Neural progenitor cell (in vitro differentiated cells): Measurements from ENCODE around the gene FAU. TPM values are rescaled to one million over a fixed set of nuclear protein-coding genes. Genes with fewer than 3 reads are reported as not detected.
A peak's percentile ranks its signal among the peaks of the same experiment; 100 is the strongest.

ENCODE experiments used
- DNase-seq: peaks from one replicate; pipeline ENCODE4 v3.0.0-alpha.2; 2016; ENCODE audit warnings: low spot score
- H2AFZ ChIP-seq: fragments of 200-600 bp; sonication (generic); replicated peaks from 2 replicates; pipeline ENCODE4 v1.6.1; 2016; ENCODE audit warnings: antibody characterized with exemption
- H3F3A ChIP-seq: fragments of 200-600 bp; sonication (generic); 2 replicates; pipeline ENCODE4 v1.6.1; 2016; ENCODE audit warnings: antibody characterized with exemption, low read depth
- H3K27ac ChIP-seq: fragments of 200-600 bp; sonication (generic); 2 replicates; pipeline ENCODE4 v1.5.1; 2016; ENCODE audit warnings: mild to moderate bottlenecking
- H3K27me3 ChIP-seq: fragments of 200-600 bp; sonication (generic); 2 replicates; pipeline ENCODE4 v1.6.1; 2016; ENCODE audit warnings: mild to moderate bottlenecking, moderate library complexity
- H3K36me3 ChIP-seq: fragments of 200-600 bp; sonication (generic); 2 replicates; pipeline ENCODE4 v1.5.1; 2016
- H3K4me1 ChIP-seq: fragments of 200-600 bp; sonication (generic); 2 replicates; pipeline ENCODE4 v1.6.1; 2016; ENCODE audit warnings: mixed run types
- H3K4me2 ChIP-seq: fragments of 200-600 bp; sonication (generic); 2 replicates; pipeline ENCODE4 v1.6.1; 2016
- H3K4me3 ChIP-seq: fragments of 200-600 bp; sonication (generic); 2 replicates; pipeline ENCODE4 v1.5.1; 2016
- H3K79me2 ChIP-seq: fragments of 200-600 bp; sonication (generic); 2 replicates; pipeline ENCODE4 v1.6.1; 2016; ENCODE audit warnings: low read depth
- H3K9ac ChIP-seq: fragments of 200-600 bp; sonication (generic); 2 replicates; pipeline ENCODE4 v1.6.1; 2016
- H3K9me3 ChIP-seq: fragments of 200-600 bp; sonication (generic); 2 replicates; pipeline ENCODE4 v1.5.1; 2016; ENCODE audit warnings: low read depth
- H4K20me1 ChIP-seq: fragments of 200-600 bp; sonication (generic); 2 replicates; pipeline ENCODE4 v1.6.1; 2016; ENCODE audit warnings: low read depth
- H3K27ac Mint-ChIP-seq: 3 replicates; pipeline ENCODE4 v1.8.0; 2021; ENCODE audit warnings: mixed read lengths
- H3K27me3 Mint-ChIP-seq: 2 replicates; pipeline ENCODE4 v1.8.0; 2022; ENCODE audit warnings: low read depth, mild to moderate bottlenecking, inconsistent platforms, moderate library complexity, mixed read lengths; ENCODE audit not compliant: insufficient read depth
- H3K36me3 Mint-ChIP-seq: 3 replicates; pipeline ENCODE4 v1.8.0; 2021; ENCODE audit warnings: mixed read lengths
- H3K4me1 Mint-ChIP-seq: 3 replicates; pipeline ENCODE4 v1.8.0; 2021; ENCODE audit warnings: mixed read lengths
- H3K4me3 Mint-ChIP-seq: 3 replicates; pipeline ENCODE4 v1.8.0; 2021; ENCODE audit warnings: mild to moderate bottlenecking, moderate library complexity, mixed read lengths
- H3K9me3 Mint-ChIP-seq: 3 replicates; pipeline ENCODE4 v1.8.0; 2020; ENCODE audit warnings: mixed read lengths
- EZH2 ChIP-seq: fragments of 200-600 bp; sonication (generic); IDR thresholded peaks from 2 replicates; pipeline ENCODE4 v1.6.1; 2017; ENCODE audit warnings: antibody characterized with exemption, mild to moderate bottlenecking, moderate library complexity
- EZH2phosphoT487 ChIP-seq: fragments of 200-600 bp; sonication (generic); IDR thresholded peaks from 2 replicates; pipeline ENCODE4 v1.6.1; 2017; ENCODE audit warnings: antibody characterized with exemption
- total RNA-seq: library from RNA; depleted of rRNA; stranded (reverse); fragments of >200 nt; gene quantifications from 2 replicates; pipeline ENCODE4 v1.2.3, GENCODE V29; 2015; ENCODE audit warnings: low replicate concordance
- TF ChIP-seq, protein P1 (sequence below): fragments of 200-600 bp; sonication (generic); IDR thresholded peaks from 2 replicates; pipeline ENCODE4 v1.5.1; 2017; ENCODE audit warnings: antibody characterized with exemption, mild to moderate bottlenecking

FAU gene
- total RNA-seq, 1 donor from 2014 or later = 288 TPM

DNA sequence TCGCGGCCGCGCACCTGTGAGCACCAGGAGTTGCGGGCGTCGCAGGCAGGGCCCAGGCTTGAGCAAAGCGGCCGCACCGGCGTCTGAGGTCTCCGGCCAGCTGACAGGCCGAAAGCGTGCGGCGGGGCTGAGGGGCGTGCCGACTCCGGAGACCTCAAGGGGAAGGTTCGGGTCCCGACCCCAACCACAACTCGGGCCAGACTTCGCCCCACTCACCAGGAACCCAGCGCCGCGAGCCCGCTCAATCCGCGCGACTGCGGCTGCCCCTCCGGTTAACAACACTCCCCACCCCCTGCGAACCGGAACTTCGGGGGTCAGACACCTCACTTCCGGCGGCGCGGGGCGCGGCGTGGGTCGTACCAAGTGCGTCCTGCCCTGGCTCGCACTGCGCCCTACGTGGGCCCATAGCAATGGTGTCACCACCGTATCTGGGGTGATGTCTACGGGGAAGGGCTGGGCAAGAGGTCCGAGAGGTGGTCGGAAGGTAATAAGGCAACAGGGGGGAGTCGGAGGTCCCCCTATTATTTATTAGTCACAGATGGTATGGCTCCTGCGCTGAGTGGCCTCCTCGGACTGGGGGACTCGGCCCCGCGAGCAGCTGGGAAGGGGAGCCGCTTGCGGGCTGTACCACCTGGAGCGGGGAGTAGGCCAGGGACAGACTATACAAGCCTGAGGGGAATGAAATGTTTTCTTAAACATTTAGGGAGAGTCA is 12.5 kb upstream of the FAU start, which contains the start of gene SYVN1:
TSS of gene SYVN1 (minus strand) at position 280 of the 712 bp plus-strand sequence. CDS start 918 bp downstream, outside the sequence.
- Histone ChIP-seq H3F3A (peaks cover 11% of the 10 kb centered on the region), H3K27me3 (no peaks in the 10 kb centered on the region), H3K27ac (peak within 1 kb of the TSS; percentile 99), H3K9ac (peak within 1 kb of the TSS; percentile 98), H2AFZ (peak within 1 kb of the TSS; percentile 98), H3K4me1 (peaks cover 8% of the 10 kb centered on the region), H4K20me1 (peaks cover 11% of the 10 kb centered on the region), H3K9me3 (no peaks in the 10 kb centered on the region), H3K36me3 (no peaks in the 10 kb centered on the region), H3K79me2 (peaks cover 21% of the 10 kb centered on the region), H3K4me3 (peak within 1 kb of the TSS; percentile 93), H3K4me2 (peak within 1 kb of the TSS; percentile 99)
- Mint-ChIP-seq H3K4me1 (peaks cover 21% of the 10 kb centered on the region), H3K36me3 (no peaks in the 10 kb centered on the region), H3K27ac (peak within 1 kb of the TSS; percentile 100), H3K9me3 (no peaks in the 10 kb centered on the region), H3K4me3 (peak within 1 kb of the TSS; percentile 98), H3K27me3 (peaks cover 4% of the 10 kb centered on the region)
- DNase-seq = peak; percentile 93
- TF ChIP-seq EZH2 (no peak), EZH2phosphoT487 (no peak)
- TF ChIP-seq, protein P1, sequence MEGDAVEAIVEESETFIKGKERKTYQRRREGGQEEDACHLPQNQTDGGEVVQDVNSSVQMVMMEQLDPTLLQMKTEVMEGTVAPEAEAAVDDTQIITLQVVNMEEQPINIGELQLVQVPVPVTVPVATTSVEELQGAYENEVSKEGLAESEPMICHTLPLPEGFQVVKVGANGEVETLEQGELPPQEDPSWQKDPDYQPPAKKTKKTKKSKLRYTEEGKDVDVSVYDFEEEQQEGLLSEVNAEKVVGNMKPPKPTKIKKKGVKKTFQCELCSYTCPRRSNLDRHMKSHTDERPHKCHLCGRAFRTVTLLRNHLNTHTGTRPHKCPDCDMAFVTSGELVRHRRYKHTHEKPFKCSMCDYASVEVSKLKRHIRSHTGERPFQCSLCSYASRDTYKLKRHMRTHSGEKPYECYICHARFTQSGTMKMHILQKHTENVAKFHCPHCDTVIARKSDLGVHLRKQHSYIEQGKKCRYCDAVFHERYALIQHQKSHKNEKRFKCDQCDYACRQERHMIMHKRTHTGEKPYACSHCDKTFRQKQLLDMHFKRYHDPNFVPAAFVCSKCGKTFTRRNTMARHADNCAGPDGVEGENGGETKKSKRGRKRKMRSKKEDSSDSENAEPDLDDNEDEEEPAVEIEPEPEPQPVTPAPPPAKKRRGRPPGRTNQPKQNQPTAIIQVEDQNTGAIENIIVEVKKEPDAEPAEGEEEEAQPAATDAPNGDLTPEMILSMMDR = no peak

DNA sequence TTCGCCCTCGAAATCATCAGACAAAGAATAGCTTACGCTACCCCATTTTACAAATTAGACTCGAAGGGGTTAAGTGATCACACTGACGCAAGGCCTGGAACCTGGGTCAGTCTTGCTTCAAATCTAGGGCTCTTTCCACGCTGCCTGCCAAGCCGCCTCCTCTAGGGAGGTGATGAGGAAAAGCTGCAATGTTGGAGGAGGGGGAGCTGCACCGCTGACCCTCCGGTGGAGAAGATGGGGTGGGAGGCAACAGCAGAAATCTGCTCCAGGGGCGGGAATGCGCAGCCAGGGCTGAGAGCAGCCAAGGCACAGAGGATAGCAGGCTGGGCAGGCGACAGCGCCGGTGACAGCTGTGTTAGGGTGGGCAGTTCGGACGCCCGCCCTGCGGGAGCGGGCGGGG is 11.8 kb upstream of the FAU start:
- no peaks in the 10 kb centered on the region for H3K36me3 Mint-ChIP-seq
- no peak overlapping the region for H3K27ac ChIP-seq

DNA sequence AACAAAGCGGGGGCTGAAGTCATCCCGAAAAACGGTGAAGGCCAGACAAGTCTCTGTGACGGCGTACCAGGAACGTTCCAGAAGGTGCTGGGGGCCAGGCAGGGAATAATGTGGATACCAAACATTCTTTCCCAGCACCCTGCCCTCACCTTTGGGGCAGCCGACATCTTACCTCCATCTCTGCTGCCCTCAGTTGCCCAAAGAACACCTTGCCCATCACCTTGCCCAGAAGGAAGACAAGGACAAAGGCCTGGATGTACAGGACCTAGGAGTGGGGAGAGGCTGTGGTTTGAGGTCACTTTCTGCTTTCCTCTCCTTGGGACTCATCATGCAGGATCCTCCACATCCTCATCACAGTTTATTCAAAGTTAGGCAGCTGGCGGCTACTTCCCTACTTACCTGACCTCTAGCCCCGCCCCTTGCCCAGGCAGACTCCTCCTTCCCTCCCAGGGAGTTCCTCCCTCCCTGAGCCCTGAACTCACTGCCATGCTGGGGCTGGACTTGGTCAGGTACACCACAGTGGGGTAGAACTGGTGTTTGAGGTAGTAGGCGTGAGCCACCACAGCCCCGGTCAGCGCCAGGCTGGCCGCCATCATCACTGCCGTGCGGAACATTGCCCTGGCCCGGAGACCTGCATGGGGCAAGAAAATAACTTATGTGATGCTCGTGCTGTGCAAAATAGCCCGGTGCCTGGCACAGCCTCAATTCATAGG is 11.2 kb upstream of the FAU start:
- Mint-ChIP-seq H3K4me3 (peak overlapping the region; percentile 98), H3K36me3 (no peaks in the 10 kb centered on the region), H3K4me1 (peaks cover 21% of the 10 kb centered on the region), H3K27ac (peak overlapping the region; percentile 66), H3K9me3 (no peaks in the 10 kb centered on the region), H3K27me3 (peaks cover 6% of the 10 kb centered on the region)
- Histone ChIP-seq H3K27ac (no peak overlapping the region), H3K4me3 (peak overlapping the region; percentile 93), H4K20me1 (peaks cover 11% of the 10 kb centered on the region), H3K9me3 (no peaks in the 10 kb centered on the region), H3F3A (peaks cover 11% of the 10 kb centered on the region), H3K36me3 (no peaks in the 10 kb centered on the region), H3K79me2 (peaks cover 21% of the 10 kb centered on the region), H3K27me3 (no peaks in the 10 kb centered on the region), H3K9ac (no peak overlapping the region), H3K4me1 (peaks cover 8% of the 10 kb centered on the region), H3K4me2 (peak overlapping the region; percentile 99), H2AFZ (no peak overlapping the region)
- DNase-seq = peak; percentile 54
- TF ChIP-seq, protein P1 = no peak
- TF ChIP-seq EZH2phosphoT487 (no peak), EZH2 (no peak)

More for the DNA sequence above, 11.8 kb upstream of the FAU start:
- Mint-ChIP-seq H3K9me3 (no peaks in the 10 kb centered on the region), H3K4me3 (peak overlapping the region; percentile 98), H3K27ac (peak overlapping the region; percentile 66), H3K4me1 (peaks cover 21% of the 10 kb centered on the region), H3K27me3 (peaks cover 4% of the 10 kb centered on the region)
- peak overlapping the region; percentile 93 for H3K4me3 ChIP-seq
- H3K9me3 ChIP-seq = no peaks in the 10 kb centered on the region
- peaks cover 8% of the 10 kb centered on the region for H3K4me1 ChIP-seq
- H3F3A ChIP-seq = peaks cover 11% of the 10 kb centered on the region
- no peaks in the 10 kb centered on the region for H3K36me3 ChIP-seq
- H3K79me2 ChIP-seq = peaks cover 21% of the 10 kb centered on the region
- peak overlapping the region; percentile 99 for H3K4me2 ChIP-seq
- no peak for DNase-seq
- H4K20me1 ChIP-seq = peaks cover 11% of the 10 kb centered on the region
- TF ChIP-seq, protein P1 = no peak
- TF ChIP-seq EZH2phosphoT487 (no peak), EZH2 (no peak)
- peak overlapping the region; percentile 98 for H2AFZ ChIP-seq
- no peaks in the 10 kb centered on the region for H3K27me3 ChIP-seq
- peak overlapping the region; percentile 98 for H3K9ac ChIP-seq
